ENCODE data around the gene CCT8L2.
"Not testable (repeated sequence)": the region's sequence is repeated elsewhere in the genome, so short reads cannot be mapped to it uniquely, and the experiment has no call there.

DNA sequence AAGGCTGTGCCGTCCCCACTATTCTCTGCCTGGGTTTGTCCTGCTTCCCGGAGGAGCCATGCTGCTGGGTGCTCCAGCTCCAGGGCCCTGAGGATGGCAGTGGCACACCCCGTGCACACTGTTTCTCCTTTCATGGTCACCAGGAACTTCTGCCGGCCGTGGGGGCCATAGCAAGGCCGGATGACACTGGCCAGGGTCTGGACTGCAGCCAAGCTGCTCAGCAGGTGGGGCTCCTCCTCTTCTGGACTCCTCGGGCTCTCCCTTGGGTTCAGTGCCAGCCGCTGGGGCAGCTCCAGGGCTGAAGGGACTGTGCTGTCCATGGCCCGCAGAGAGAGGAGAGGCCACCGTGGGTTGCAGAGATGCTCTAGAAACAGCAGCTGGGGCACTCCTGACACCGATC, 379 bp downstream of the CCT8L2 start:
- TF ChIP-seq SPI1 (IDR thresholded peaks at IDR 0.05; ENCODE audit: low read depth, low read length); POLR2A (IDR thresholded peaks at IDR 0.05; ENCODE audit: low read depth, low read length); TAF1 (IDR thresholded peaks at IDR 0.05; ENCODE audit: low read depth, low read length); POLR2AphosphoS5 (IDR thresholded peaks at IDR 0.05; ENCODE audit: low read depth, low read length); PAX5 (IDR thresholded peaks at IDR 0.05; ENCODE audit: insufficient read depth, low read length, severe bottlenecking): not testable (repeated sequence)

Measured in GM12891 (cell line).